A673 (cell line): ENCODE results near the gene DAPL1. TPM values are rescaled to one million over a fixed set of nuclear protein-coding genes. Genes with fewer than 3 reads are reported as not detected.
"Not testable (repeated sequence)": the region's sequence is repeated elsewhere in the genome, so short reads cannot be mapped to it uniquely, and the experiment has no call there.

Source experiments
- BruUV-seq: library from RNA; stranded (reverse); fragments of 400-500 nt; replicated peaks from 2 replicates; lab custom pipeline; 2021; lab: Mats Ljungman, UMichigan
- CTCF ChIA-PET: fragments of 300-600 bp; sonication (Branson Sonifier 250); formaldehyde crosslinking; loops from one replicate; lab custom pipeline; 2022; ENCODE audit warnings: antibody characterized with exemption; lab: Charles Lee
- POLR2A ChIA-PET: fragments of 300-600 bp; sonication (Branson Sonifier 250); formaldehyde crosslinking; loops from one replicate; lab custom pipeline; 2022; ENCODE audit warnings: antibody characterized with exemption; ENCODE audit not compliant: low non-redundant PET; lab: Charles Lee
- DNase-seq: peaks from one replicate; pipeline ENCODE4 v3.0.0-alpha.2; 2015; ENCODE audit warnings: low spot score
- H3K27ac ChIP-seq: fragments of 200-600 bp; sonication (generic); 2 replicates; pipeline ENCODE4 v1.5.1; 2016; ENCODE audit warnings: mixed run types, low read depth, mild to moderate bottlenecking, mixed read lengths, antibody characterized with exemption, low read length; ENCODE audit not compliant: poor library complexity, severe bottlenecking
- H3K27me3 ChIP-seq: fragments of 200-600 bp; sonication (generic); replicated peaks from 2 replicates; pipeline ENCODE4 v1.6.1; 2017; ENCODE audit warnings: mixed run types, low read depth, mild to moderate bottlenecking, mixed read lengths, antibody characterized with exemption, low read length; ENCODE audit not compliant: insufficient read depth, poor library complexity
- H3K36me3 ChIP-seq: fragments of 200-600 bp; sonication (generic); 2 replicates; pipeline ENCODE4 v1.6.1; 2016; ENCODE audit warnings: mixed run types, mild to moderate bottlenecking, mixed read lengths, antibody characterized with exemption, low read length; ENCODE audit not compliant: insufficient read depth, poor library complexity, severe bottlenecking
- H3K4me1 ChIP-seq: fragments of 200-600 bp; sonication (generic); 2 replicates; pipeline ENCODE4 v1.6.1; 2017; ENCODE audit warnings: mixed run types, mild to moderate bottlenecking, mixed read lengths, antibody characterized with exemption, low read length; ENCODE audit not compliant: insufficient read depth, poor library complexity, severe bottlenecking
- H3K4me3 ChIP-seq: fragments of 200-600 bp; sonication (generic); 2 replicates; pipeline ENCODE4 v1.5.1; 2016; ENCODE audit warnings: low read depth, mixed run types, mild to moderate bottlenecking, mixed read lengths, low read length; ENCODE audit not compliant: poor library complexity, severe bottlenecking
- H3K9me3 ChIP-seq: fragments of 200-600 bp; sonication (generic); 2 replicates; pipeline ENCODE4 v1.6.1; 2016; ENCODE audit warnings: mixed run types, low read depth, mild to moderate bottlenecking, mixed read lengths, antibody characterized with exemption, low read length; ENCODE audit not compliant: poor library complexity, severe bottlenecking
- intact Hi-C: fragments of 100-400 bp; cut with micrococcal nuclease; formaldehyde crosslinking; loops from one replicate; pipeline ENCODE4 v1.10.0; 2022; ENCODE audit not compliant: unreplicated experiment
- total RNA-seq: library from RNA; stranded (reverse); gene quantifications from 2 replicates; pipeline ENCODE4 v1.2.3, GENCODE V29; 2021

Gene DAPL1
- total RNA-seq, 1 experiment from 2014 or later = 0.80 TPM

- H3K27me3 ChIP-seq, H3K4me1 ChIP-seq, H3K9me3 ChIP-seq, CTCF ChIA-PET, DNase-seq, intact Hi-C loops, H3K27ac ChIP-seq, POLR2A ChIA-PET, H3K4me3 ChIP-seq, BruUV-seq, H3K36me3 ChIP-seq: not testable (repeated sequence)
Measured at GRCh38 chr2:158865469-158865868, 70.4 kb downstream of the DAPL1 start.

Other genes with a start within 250 kb of the DAPL1 start
- gene TANC1, start 173.3 kb downstream of the DAPL1 start, total RNA-seq = 9.0 and 12.8 TPM in 2 replicates